GM21528 (cell line): Measurements from ENCODE around the gene TMCC1.
"Not testable (repeated sequence)": the region's sequence is repeated elsewhere in the genome, so short reads cannot be mapped to it uniquely, and the experiment has no call there.

ENCODE experiments used
- ATAC-seq: cut with Tn5 transposase; IDR thresholded peaks from one replicate; pipeline ENCODE4 v1.9.1; 2021; ENCODE audit warnings: mild to moderate bottlenecking, moderate library complexity; ENCODE audit not compliant: unreplicated experiment, low FRiP score

The TMCC1 gene

DNA sequence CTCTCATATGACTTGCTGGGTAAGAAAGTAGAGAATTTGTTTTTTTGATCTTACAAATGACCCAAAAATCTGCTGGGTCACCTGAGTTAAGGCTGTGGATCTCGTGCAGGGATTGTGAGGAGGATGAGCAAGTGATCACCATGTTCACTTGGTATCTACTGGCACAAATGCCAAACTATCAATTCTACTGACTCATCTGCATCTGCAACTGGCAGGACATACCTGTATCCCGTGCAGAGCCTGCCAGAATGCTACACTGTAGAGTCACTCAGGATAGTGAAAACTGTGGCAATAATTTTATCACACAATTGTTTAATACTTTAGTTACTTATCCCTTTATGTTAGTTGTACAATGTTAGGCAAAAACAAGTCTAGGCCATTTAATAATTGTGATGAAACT, 157.4 kb downstream of the TMCC1 start:
- no peak for ATAC-seq

DNA sequence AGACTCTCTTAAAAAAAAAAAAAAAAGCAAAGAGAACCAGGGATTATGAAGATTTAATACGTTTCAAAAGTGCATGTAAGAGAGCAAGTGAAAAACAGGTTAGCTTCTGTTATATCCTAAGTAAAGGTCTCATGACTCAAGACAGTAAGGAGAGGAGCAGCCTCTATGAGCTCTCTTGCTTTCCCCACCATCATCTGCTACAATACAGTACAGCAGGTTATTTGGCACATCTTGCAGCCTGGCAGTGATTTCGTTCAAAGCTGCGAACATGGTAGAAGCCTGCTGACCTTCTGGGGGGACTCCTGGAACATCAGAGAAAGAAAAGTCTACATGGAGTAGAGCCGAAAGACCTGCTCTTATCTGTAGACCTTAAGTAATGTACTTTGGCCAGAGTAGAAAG, 157.9 kb downstream of the TMCC1 start:
- ATAC-seq = no peak

DNA sequence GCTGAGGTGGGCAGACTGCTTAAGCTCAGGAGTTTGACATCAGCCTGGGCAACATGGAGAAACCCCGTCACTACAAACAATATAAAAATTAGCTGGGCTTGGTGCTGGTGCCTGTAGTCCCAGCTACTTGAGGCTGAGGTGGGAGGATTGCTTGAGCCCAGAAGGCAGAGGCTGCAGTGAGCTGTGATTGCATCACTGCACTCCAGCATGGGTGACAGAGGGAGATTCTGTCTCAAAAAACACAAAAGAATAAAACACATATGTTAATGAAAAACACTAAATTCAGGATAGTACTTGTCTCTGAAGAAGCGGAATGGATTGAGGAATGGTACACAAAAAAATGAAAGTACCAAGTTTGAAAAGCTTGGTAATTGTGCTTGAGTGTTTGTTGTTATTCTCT, 159.1 kb downstream of the TMCC1 start:
- no peak for ATAC-seq

DNA sequence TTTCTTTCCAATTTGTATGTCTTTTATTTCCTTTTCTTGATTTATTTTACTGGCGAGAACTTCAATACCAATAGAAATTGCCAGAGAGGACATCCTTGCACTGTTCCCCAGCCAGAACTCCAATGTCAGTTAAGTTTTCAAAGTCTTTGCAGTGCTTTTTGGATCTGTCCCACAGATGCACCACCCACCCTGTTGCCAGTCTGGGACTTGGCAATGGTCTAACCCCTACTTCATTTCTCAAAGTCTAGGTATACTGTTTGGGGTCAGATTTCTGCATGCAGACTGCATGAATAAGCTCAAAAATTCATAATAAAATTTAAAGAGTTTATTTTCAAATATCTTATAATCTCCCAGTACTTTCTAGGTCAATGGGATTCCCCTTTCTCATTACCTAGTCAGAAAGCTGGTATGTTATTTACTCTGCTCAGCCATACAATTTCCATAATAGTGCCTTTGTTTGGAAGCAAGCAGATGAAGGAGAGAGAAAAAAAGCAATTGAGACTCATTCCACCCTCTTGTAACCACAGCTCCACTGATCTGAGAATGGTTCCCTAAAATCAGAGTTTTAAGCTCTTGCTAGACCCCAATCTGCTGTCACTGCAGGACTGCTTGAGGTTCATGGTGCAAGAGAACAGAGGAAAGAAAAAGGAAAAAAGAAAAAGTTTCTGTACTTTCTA, 161.2 kb downstream of the TMCC1 start:
- ATAC-seq = no peak

DNA sequence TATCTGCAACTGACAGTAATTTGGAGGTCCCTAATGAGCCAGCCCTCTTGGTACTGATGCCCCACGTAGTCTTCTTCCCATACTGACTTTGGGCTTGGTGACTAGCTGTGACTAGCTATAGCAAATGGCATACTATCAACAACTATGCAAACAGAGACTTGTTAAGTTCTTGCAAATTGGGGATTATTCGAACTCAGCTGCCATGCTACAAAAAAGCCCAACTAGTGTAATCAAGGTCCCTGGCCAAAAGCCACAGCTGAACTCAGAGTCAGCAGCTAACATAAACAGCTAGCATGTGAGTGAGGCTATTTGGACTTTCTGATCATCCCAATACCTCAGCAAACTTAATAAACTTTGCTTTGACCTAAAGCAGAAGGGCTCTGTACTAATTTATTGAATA, 165.8 kb downstream of the TMCC1 start:
- no peak for ATAC-seq

- no peak for ATAC-seq
Measured at GRCh38 chr3:129723558-129724324, 169.8 kb downstream of the TMCC1 start.

DNA sequence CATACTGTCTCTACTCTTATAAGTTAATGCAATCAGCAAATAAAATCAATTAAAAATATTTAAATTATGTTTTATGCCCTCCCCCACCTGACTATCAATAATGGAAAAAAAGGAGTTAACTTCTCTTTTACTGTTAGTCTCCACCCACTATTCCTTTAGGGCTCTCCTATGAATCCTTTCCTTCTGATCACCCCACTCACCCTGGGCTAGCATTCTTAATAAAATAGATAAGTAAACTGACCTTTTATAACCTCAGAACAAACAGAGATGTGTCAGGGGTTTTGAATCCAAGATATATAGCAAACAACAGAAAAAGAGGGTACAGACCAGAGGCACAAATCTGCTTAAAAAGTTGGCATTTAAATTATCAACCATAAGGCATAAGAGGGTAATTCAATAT, 171.0 kb downstream of the TMCC1 start:
- no peak for ATAC-seq

GRCh38 chr3:129718201-129718600, 175.3 kb downstream of the TMCC1 start:
- no peak for ATAC-seq

- ATAC-seq = no peak
Measured at GRCh38 chr3:129715854-129716253, 177.7 kb downstream of the TMCC1 start.

DNA sequence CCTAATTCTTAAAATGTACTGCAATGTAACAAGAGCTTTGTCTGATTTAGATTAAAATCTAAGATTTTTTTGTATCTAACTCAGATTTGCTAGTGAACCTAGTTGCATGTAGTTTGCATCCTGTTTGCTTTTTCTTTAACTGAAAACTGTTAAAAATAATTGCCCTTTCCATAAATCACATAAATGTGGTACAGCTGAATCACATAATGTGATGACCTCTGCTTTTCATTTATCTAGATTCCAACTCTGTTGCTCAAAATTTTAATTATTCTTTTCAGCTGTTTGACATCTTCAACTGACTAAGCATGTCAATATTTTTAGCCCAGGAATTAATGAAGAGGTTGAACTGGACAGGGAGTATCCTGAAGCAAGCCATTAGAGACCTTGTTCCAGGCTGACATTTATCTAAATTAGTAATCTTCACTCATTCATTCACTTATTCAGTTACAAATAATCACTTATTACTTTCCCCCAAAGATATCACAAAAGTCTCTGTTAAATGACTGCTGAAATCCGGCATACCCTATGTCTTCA, 185.1 kb downstream of the TMCC1 start:
- ATAC-seq = no peak

DNA sequence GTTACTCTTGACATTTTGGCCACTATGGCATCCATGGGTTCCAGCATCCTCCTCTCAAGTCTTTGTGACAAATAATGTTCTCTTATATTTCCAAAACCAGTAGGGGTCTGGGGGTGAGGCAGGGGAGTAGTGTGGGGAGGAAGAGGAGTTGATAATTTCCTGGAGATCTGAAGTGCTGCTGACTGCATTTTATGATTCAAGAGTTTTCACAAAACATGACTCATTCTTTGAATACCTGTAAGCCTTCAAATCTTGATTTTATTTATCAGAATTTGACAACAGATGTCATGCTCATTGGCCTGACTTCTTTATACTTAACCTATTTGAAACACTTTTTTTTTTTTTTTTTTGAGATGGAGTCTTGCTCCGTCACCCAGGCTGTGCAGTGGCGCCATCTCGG, 188.2 kb downstream of the TMCC1 start:
- no peak for ATAC-seq

DNA sequence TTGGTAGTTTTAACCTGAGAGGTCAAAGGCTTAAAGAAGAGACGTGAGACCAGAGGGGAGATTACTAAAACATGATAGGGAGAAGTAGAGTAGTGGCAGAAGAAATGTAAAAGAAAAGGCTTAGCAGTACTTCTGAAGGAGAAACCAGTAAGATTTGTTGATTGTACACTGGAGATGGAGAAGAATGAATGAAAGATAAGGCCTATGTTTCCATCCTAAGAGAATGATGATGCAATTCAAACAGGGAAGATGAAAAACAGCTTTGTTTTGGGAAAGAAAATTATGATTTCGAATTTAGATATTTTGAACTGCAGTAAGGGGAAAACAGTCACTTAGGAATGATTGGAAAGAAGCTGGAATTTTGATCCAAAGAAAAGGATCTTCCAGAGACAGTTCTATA, 189.6 kb downstream of the TMCC1 start:
- no peak for ATAC-seq

DNA sequence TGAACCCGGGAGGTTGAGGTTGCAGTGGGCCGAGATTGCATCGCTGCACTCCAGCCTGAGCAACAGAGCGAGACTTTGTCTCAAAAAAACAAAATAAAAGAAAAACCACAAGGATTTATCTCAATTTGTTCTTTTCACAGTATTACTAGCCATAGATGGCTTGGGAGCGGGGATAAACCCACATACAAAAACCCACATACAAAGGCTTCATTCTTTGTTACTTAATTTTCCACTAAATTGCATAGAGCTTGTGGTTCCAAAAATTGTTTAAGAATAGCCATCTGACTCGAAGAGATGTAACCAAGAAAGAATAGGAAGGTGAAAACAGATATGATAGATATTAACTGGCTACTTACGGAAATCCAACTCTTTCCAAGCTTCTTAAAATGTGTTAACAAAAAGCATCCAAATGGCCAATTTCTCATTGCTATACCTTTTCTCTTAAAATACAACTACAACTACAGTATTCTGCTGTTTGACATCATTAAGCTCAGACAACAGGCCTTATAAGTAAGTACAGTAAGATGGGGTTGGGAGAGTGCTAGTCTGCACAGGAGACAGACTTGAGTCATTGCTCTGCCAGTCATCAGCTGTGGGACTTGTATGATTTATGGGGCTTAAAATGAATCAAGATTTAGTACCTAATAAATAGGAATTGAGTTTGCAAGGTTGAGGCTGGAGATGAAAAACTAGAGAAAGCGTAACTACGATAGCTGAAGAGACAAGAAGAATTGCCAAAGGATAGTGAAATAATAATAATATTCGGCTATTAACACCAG, 190.4 kb downstream of the TMCC1 start:
- no peak for ATAC-seq

DNA sequence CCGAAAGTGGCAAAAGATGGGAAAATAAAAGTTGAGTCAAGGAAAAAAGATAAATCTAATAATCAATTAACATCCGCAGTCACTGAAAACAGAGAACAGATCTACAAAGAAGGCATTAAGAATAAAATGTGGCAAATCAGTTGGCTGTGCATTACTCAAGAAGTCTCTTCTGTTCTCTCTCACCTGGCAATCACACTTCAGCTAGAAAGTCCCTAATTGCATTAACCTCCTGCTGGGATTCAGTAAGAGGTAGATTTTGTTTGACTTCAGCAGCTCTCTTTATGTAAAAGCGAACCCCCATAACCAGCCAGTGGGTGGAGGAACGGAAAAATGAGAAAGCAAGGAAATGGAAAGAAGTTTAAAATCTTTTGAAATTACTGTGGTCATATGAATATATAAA, 192.3 kb downstream of the TMCC1 start:
- no peak for ATAC-seq

DNA sequence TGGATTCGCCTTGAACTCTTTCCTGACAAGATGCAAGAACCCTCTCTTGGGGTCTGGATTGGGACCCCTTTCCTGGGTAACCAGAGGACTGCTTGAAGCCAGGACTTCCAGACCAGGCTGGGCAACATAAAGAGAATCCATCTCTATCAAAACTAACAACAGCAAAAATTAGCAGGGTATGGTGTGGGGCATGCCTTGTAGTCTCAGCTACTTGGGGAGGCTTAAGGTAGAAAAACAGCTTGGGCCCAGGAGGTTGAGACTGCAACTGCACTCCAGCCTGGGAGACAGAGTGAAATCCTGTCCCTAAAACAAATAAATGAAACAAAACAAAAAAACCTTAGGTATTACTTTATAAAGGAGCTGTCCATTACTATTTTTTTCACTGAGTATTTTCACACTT, 193.9 kb downstream of the TMCC1 start:
- ATAC-seq = no peak

- no peak for ATAC-seq
Measured at GRCh38 chr3:129699199-129699598, 194.3 kb downstream of the TMCC1 start.

- no peak for ATAC-seq
Measured at GRCh38 chr3:129697229-129697969, 196.1 kb downstream of the TMCC1 start.

GRCh38 chr3:129696430-129696829, 197.1 kb downstream of the TMCC1 start:
- not testable (repeated sequence) for ATAC-seq

DNA sequence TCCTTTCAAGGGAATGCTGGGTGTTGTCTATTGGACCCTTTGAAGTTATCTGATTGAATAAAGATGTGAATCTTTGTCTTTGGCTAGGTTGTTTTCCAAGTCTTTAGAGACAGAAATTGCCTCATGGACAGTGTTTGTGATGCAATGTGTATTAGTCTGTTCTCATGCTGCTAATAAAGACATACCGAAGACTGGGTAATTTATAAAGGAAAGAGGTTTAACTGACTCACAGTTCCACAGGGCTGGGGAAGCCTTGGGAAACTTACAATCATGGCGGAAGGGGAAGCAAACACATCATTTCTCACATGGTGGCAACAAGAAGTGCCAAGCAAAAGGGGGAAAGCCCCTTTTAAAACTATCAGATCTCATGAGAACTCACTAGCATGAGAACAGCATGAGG, 198.3 kb downstream of the TMCC1 start:
- ATAC-seq = no peak

DNA sequence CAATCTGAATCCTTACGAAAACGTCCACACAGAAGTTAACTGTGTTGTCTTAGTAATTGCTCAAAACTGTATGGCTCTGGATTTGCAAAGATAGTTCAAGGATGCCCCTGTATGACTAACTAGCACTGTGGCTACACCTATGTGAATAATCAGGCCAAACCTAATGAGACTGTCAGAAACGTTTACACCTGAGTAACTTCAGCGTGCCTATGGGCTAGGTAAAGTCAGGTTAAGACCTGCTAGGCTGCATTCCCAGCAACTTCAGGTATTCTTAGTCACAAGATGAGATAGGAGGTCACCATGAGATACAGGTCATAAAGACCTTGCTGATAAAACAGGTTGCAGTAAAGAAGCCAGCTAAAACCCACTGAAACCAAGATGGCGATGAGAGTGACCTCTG, 199.3 kb downstream of the TMCC1 start:
- no peak for ATAC-seq

- no peak for ATAC-seq
Measured at GRCh38 chr3:129692743-129693142, 200.8 kb downstream of the TMCC1 start.
